HuH-7.5 (cell line): ENCODE measurements around the gene CHKB.

ENCODE experiments used
- DNase-seq: peaks from one replicate; pipeline ENCODE4 v3.0.0; 2011; ENCODE audit warnings: low spot score

The CHKB gene

GRCh38 chr22:50599816-50600455 is 17.3 kb upstream of the CHKB start:
- DNase-seq, result peak; percentile 97

DNA sequence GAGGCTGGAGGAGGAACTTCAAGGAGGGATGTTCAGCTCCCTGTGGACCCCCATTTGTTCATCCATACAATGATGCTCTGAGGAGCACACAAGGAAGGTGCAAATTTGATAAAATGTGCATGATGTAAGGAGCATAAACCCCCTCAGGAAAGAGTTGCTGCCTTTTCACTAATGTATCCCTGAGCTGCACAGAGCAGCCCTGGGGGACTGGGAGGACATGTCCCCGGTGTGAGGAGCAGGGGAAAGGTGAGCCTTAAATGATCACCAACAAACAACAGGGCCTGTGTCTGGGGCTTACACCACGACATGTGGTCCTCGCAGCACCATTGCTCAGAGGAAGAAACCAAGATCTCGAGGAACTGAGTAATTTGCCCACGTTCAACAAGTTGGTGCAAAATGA is 14.4 kb upstream of the CHKB start:
- DNase-seq, result no peak

- no peak for DNase-seq
Observed at GRCh38 chr22:50595189-50595588, 12.5 kb upstream of the CHKB start.

DNA sequence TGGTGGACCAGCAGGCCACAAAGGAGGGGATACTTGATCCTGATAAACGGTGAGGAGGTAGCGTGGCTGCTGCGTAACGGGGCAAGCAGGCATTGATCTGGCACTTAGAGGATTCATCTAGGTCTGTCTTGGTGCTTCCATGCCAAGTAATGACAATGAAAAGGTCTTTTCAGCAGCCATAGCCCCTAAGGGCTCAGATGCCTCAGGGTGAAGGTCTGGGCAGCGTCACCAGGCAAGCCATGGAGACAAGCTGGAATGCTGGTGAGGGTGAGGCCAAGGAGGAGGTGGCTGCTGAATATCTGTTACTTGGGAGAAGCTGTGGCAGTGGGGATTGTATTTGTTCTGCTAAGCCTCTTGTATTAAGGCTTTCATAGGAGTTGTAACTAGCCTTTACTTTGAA is 4.8 kb upstream of the CHKB start:
- no peak for DNase-seq

- DNase-seq, result no peak
Observed at GRCh38 chr22:50586416-50586815, 3.8 kb upstream of the CHKB start.

DNA sequence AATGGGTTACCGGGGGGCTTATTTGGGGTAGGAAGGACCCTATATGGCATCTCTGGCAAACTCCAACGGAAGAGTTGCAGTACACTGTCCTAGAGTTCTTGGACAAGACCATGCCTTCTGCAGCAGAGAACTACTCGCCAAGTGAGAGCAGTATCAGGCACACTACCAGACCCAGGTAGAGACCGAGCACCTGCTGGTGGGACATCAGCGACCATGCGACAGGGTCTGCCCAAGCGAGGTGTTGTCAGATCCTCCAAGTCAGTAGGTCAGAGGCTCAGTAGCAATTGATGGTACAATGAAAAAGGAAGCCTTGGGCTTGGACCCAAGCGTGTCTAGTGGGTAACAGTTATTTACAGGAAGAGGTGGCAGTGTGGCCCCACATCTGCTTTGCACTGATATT is 3.1 kb upstream of the CHKB start:
- no peak for DNase-seq

DNA sequence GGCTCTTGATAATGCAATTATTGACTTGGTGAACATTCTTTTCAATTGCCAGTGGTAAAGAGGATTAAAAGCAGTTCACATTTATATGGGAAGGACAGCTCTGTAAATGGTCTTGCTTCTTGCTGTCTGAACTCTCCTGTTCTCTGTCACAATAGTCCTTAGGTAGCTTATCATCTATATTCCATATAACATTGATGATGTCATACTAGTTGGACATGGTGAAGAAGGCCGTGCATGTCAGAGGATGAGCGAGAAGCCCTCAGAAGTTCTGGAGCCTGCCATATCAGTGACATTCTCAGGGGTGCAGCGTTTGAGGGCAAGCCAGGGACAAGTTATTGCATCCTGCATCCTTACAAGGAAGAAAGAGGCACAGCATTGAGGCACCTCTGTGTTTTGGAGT is 2.6 kb upstream of the CHKB start:
- DNase-seq, result no peak

DNA sequence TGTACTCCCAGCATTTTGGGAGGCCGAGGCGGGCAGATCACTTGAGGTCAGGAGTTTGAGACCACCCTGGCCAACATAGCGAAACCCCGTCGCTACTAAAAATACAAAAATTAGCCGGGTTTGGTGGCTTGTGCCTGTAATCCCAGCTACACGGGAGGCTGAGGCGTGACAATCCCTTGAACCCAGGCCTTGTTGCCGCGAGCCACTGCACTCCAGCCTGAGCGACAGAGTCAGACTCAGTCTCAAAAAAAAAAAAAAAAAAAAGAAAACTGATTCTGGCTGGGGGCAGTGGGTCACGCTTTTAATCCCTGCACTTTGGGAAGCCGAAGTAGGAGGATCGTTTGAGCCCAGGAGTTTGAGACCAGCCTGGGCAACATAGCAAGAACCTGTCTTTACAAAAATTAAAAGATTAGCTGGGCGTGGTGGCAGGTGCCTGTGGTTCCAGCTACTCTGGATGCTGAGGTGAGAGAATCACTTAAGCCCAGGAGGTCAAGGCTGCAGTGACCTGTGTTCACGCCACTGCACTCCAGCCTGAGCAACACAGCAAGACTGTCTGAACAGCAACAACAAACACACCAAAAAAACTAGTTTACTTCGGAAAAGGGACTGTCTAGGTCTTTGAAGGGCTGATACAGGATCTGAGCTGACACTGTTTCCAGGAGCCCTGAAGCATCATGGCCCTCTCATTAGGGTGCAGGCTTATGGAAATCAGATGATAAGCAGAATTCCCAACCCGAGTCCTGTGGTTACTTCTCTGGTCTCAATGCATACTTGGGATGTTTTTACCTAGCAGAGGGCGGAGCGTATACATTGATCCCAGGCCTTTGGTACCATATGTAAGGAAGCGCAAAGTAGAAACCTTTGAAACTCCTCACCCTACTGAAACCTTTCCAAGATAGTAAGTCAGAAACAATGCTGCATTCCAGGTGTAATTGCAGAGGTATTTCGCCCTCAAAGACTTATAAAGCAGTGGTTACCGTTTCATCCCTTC is 1.8 kb upstream of the CHKB start:
- no peak for DNase-seq

- no peak for DNase-seq
Observed at GRCh38 chr22:50583294-50583861, 729 bp upstream of the CHKB start.

DNA sequence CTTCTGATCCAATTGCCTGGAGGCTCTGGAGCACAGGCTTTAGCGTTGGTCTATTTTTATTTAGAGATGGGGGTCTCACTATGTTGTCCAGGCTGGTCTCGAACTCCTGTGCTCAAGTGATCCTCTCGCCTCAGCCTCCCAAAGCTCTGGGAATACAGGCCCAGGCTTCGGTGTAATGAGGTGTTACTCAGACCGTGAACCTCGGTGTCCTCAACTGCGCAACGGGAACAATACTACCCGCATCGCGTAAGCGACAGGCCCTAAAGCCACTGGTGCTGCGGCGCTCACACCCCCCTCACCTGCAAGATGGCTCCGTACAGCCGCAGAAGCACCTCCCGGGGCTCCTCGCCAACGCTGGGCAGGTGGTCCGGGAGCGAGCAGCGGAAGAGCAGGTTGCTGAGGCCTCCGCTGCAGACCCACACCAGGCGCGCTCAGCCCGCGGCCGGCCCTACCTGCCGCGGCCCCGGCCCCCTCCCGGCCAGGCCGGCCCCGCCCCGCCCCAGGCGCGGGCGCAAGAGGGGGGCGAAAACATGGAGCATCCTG is 628 bp downstream of the CHKB start:
- no peak for DNase-seq

GRCh38 chr22:50581031-50581949 is 1.4 kb downstream of the CHKB start:
- no peak for DNase-seq

DNA sequence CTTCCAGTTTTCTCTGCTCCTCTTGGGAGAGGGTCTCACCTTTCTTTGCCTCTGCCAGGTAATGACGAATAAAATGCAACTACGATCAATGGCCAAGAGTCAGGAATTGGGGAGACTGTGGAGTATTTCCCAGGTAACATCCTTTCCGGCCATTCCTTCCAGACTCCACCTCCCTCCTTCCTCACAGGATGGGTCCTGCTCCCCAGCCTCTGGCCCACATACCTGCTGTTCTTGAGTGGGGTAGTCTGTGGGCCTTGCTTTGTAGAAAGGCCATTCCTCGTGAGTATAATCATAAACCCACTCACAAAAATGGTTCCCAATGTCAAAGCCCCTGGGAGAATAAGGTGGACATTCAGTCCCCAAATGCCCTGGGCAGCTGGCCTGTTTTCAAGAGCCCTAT is 2.9 kb downstream of the CHKB start:
- DNase-seq, result no peak

DNA sequence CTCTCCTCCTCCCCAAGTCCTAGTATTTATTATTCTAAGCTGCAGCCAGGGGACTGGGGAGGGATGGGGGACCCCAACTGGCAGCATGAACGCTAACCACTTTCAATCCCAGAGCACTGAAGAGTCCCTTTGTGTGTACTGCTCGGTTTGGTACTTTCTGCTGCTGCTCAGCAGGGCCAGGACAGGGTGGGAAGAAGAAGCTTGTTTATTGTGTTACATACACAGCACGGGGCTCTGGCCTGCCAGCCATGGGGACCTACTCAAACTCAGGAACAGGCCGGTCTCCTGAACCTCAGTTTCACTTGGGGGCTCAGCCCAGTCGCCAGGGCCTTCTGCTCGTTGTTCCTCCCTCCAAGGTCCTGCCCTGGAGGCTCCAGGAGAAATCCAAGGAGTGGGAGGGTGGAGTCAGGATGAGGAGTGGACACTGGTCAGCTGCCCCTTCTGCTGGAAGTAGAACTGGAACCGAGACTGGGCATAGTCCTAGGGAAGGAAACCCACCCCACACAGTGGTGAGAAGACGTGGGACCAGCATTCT is 3.8 kb downstream of the CHKB start:
- DNase-seq, result no peak

- no peak for DNase-seq
Observed at GRCh38 chr22:50577987-50578775, 4.5 kb downstream of the CHKB start, which contains the start of gene CPT1B. Gene CPT1B, minus strand, starts transcription at chr22:50578427. Its CDS starts 512 bp downstream, at chr22:50577915.

- no peak for DNase-seq
Observed at GRCh38 chr22:50577697-50577986, 5.0 kb downstream of the CHKB start.

- no peak for DNase-seq
Observed at GRCh38 chr22:50576806-50577696, 5.6 kb downstream of the CHKB start.

DNA sequence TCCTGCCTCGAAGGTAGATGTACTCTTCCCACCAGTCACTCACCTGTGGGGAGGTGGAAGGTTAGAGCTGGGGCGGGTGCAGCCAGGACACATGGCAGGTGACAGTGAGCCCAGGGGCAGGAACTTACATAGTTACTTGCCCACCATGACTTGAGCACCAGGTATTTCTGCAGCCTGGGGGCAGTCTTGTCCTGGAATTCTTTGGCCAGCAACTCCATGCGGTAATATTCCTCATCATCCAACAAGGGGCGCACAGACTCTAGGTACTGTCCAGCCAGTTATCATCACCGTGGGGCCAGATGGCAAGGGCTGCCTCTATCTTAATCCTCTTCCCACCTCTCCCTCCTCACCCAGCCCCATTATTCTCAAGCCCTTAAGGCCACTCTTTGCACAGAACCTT is 6.6 kb downstream of the CHKB start:
- DNase-seq, result peak; percentile 88

GRCh38 chr22:50575426-50575941 is 7.2 kb downstream of the CHKB start:
- no peak for DNase-seq

- no peak for DNase-seq
Observed at GRCh38 chr22:50574383-50574755, 8.3 kb downstream of the CHKB start.
